HG03159 (cell line): ENCODE results near the gene GABBR2.

Experiments
- ATAC-seq: cut with Tn5 transposase; IDR thresholded peaks from one replicate; pipeline ENCODE4 v1.9.1; 2021; ENCODE audit warnings: mild to moderate bottlenecking, moderate library complexity; ENCODE audit not compliant: unreplicated experiment

GABBR2 gene

DNA sequence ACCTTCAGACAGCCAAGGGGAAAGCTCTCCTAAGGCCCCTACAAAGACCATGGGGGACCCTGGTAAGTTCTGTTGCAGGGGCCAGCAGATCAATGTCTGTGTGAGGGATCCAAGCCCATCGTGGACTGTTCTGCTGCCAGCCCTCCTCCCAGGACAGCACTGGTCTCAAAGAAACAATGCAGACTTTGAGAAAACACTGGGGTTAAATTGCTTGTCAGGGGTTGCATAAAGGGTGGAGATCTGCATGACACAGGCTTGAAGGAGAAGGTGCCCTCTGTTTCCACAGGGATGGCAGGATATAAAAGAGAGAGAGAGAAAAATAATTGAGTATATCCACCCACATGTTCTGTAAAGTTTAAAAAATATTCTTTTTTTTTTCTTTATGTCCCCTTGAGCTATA is 295.7 kb downstream of the GABBR2 start:
- ATAC-seq: no peak

- ATAC-seq: no peak
These were observed 296.5 kb downstream of the GABBR2 start for GRCh38 chr9:98412101-98412842.

DNA sequence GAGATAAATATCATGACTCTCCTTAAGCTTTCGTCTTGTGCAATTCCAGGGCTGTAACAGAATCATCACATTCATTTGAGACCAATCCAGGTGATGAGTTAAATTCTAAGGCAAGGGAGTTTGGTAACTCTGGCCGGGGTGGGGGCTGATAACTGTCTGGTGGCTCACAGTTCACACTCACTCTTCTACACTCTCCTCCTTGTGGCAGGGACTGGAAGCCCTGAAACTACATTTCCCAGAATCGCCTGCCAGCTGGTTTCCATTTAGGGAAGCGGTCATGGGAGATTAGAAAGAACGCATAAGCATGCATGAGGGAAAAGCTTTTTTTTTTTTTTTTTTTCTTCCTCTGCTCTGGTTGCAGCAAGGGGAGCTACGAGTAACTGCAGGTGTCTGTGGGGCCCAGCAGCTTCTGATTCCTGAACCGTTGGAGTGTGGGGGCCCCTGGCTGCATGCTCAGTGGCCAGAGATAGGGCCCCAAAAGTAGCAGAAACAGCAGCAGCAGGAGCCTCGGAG is 298.5 kb downstream of the GABBR2 start:
- ATAC-seq: no peak

DNA sequence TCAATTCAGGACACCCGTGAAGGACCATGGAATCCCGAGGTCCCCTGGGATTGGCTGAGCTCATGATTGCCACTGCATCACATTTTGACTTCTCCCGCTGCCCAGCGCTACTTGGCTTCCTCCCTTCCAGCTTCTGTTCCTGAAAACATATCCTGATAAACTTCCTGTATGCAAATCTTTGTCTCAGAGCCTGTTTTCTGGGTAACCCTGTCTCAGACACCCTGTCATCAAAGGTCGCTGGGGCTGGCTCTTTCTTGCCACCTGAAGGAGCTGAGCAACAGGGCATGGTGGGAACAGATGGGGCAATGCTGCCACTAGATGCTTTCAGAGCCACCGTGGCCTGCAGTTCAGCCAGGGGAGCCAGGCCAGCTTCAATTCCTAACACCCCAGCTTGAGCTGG is 299.0 kb downstream of the GABBR2 start:
- no peak for ATAC-seq

DNA sequence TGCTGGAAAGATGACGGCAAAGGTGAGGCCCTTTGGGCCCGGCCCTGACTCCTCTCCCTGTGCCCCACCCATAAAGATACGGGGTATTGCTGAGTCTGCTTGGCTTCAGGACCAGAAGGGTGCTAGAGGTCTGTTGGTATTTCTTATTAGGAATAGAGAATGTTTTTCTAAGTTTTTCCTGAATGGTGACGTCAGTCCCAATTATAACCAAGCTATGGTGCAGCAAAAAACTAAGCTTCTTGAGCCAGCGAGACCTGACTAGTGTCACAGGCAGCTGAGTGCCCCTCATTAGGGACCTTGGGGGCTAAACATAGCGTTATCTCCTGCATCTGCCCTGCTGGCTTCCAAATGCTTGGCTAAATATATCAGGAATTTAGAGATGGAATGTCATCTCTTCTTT is 302.3 kb downstream of the GABBR2 start:
- no peak for ATAC-seq

- no peak for ATAC-seq
These were observed 304.5 kb downstream of the GABBR2 start for GRCh38 chr9:98404237-98404636.

DNA sequence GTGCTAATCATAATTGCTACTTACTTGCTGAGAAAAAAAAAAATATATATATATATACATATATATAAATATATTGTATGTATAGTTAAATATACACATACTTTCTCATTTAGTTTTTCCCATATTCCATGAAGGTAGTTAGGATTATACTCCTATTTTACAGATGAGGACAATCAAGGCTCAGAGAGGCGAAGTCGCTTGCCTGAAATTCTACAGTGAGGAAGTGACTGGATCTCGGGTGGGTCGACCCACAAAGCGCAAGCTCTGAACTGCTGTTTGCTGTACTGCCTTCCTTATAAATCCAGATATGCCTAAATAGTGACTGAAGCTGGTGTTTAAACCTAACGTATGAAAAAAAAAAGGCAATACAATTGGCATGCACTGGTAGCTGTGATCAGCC is 305.0 kb downstream of the GABBR2 start:
- ATAC-seq: no peak

DNA sequence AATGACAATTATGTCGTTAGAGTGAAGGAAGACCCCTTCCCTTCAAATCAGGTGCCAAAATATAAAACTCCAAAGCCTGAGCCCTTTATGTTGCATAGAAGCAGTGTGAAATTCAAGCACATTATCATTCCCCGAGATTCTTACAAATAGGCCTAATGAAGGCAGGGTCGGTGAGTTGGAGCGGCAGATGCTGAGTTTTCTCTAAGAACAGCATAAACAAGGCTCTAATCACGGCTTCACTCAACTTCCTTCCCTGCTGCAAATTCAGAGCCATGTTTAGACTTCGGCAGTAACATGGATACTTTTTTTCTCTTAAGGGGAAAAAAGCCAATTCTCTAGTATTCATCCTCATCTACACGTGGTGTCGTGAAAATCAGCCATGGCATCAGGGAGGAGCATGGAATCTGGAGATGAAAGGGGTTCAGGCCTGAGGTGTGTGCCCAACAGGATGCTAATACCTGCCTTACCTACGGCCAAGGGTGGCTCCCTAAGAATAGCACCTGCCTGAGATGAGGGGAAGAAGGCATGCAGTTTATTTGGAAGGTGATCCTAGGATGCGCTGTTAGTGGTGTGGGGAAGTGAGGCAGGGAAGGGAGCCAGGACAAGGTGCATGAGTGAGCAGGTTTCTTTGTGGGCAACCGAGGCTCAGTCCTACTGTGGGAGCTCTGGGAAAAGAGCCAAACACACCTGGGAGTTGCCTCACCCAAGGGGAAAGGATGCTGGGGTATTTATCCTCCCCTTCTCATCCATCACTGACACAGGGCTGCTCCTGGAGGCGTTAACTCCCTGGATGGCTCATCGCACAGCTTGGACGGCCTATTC is 306.5 kb downstream of the GABBR2 start:
- ATAC-seq: no peak

- no peak for ATAC-seq
These were observed 307.4 kb downstream of the GABBR2 start for GRCh38 chr9:98401140-98402018.

DNA sequence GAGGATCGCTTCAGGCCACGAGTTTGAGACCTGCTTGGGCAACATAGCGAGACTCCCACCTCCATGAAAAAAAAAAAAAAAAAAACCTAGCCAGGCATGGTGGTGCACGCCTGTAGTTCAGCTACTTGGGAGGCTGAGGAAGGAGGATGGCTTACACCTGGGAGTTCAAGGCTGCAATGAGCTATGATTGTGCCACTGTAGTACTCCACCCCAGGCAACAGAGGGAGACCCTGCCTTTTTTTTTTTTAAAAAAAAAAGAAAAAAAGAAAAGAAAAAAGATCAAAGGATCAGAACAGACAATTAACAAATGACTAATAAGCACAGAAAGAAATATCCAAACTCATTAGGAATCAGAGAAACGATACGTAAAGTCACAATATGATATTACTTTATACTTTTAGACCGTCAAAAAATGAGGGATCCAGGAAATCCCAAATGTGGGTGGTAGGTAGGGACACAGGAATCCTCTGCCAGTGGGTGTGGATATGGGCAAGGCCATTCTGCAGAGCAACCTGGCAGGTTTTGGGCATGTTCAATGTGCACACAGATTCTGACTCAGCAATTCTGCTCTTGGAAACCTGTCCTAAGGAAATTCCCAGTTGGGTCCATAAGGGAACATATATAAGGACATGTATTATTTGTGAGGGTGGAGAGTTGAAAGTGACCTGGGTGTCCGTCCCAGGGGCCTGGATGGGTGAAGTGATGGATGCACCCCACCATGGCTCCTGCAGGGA is 308.6 kb downstream of the GABBR2 start:
- ATAC-seq: no peak

GRCh38 chr9:98396656-98397055 is 312.1 kb downstream of the GABBR2 start:
- ATAC-seq: no peak

GRCh38 chr9:98396236-98396635 is 312.5 kb downstream of the GABBR2 start:
- ATAC-seq: no peak

GRCh38 chr9:98391867-98392266 is 316.9 kb downstream of the GABBR2 start:
- no peak for ATAC-seq

- no peak for ATAC-seq
These were observed 317.3 kb downstream of the GABBR2 start for GRCh38 chr9:98391406-98391805.

- ATAC-seq: no peak
These were observed 323.0 kb downstream of the GABBR2 start for GRCh38 chr9:98385751-98386150.

DNA sequence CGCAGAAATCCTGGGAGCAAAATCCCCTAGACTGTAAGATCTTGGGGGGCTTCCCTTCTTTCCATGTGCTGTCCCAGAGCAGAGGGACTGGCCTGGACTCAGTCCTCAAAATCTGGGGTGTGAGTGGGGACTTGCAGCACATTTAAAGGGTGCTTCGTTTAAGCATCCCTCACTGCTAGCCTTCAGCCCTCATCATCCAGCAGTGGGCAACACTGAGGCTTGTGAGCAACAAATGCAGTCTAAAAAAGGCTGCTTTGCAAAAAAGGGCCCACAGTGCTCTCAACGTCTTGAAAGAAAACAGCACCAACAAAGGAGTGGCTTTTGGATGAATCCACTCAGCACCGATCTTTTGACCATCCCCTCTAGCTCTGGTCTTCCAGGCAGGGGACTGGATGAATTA is 325.0 kb downstream of the GABBR2 start:
- no peak for ATAC-seq

- ATAC-seq: peak; percentile 67
These were observed 327.2 kb downstream of the GABBR2 start for GRCh38 chr9:98381311-98382103.

GRCh38 chr9:98380065-98380681 is 328.6 kb downstream of the GABBR2 start:
- no peak for ATAC-seq

DNA sequence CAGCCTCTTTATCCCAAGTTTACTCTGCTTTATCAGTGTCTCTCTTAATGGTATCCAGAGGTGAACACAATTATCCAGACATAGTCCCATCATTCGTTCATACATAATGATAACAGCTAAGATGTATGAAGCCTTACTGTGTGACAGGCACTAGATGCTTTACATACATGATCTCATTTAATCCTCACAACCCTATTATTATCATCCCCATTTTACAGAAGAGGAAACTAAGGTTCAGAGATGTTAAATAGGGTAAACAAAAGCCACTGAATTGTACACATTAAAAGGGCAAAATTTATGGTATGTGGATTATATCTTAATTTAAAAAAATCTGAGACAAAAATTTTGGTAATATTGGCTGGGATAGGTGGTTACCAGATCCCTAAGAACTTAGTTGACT is 329.2 kb downstream of the GABBR2 start:
- no peak for ATAC-seq
